ENCODE data around the gene SFXN4. TPM values are rescaled to one million over a fixed set of nuclear protein-coding genes. Genes with fewer than 3 reads are reported as not detected.
"Not testable (repeated sequence)": the region's sequence is repeated elsewhere in the genome, so short reads cannot be mapped to it uniquely, and the experiment has no call there.

Gene SFXN4
- total RNA-seq, 2 donors from 2014 or later, result 10.8 to 13.5 TPM

- DNase-seq (ENCODE audit: low spot score), result peak; percentile 34
- intact Hi-C loops (cut with DNase I), result loop anchor here (2.0 kb wide), 2 partner anchors 244 to 246 kb away; no protein-coding TSS in a partner anchor
Measured at GRCh38 chr10:119198438-119198837, 32.9 kb upstream of the SFXN4 start.

GRCh38 chr10:119197921-119198320 is 32.4 kb upstream of the SFXN4 start:
- no peak for DNase-seq (ENCODE audit: low spot score)
- intact Hi-C loops (cut with DNase I), result loop anchor here (2.0 kb wide), 2 partner anchors 245 to 247 kb away; no protein-coding TSS in a partner anchor

DNA sequence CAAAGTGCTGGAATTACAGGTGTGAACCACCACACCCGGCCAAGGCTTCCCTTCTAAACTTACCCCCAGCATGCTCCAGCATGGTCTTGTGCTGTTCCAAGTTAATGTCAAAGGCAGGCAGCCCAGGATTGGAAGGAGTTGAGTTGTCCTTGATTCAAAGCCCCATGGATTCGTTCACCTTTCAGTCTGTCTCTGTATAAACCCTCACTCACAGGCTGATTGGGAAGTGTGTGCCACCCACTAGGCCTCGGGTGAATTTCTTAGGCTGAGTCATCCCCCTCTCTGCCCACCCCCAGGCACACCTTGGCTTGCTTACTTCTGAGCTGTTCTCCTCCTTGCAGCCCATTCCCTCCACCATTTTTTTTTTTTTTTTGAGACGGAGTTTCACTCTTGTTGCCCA is 26.4 kb upstream of the SFXN4 start:
- peak; percentile 22 for DNase-seq (ENCODE audit: low spot score)
- intact Hi-C loops (cut with DNase I), result no loop called here

DNA sequence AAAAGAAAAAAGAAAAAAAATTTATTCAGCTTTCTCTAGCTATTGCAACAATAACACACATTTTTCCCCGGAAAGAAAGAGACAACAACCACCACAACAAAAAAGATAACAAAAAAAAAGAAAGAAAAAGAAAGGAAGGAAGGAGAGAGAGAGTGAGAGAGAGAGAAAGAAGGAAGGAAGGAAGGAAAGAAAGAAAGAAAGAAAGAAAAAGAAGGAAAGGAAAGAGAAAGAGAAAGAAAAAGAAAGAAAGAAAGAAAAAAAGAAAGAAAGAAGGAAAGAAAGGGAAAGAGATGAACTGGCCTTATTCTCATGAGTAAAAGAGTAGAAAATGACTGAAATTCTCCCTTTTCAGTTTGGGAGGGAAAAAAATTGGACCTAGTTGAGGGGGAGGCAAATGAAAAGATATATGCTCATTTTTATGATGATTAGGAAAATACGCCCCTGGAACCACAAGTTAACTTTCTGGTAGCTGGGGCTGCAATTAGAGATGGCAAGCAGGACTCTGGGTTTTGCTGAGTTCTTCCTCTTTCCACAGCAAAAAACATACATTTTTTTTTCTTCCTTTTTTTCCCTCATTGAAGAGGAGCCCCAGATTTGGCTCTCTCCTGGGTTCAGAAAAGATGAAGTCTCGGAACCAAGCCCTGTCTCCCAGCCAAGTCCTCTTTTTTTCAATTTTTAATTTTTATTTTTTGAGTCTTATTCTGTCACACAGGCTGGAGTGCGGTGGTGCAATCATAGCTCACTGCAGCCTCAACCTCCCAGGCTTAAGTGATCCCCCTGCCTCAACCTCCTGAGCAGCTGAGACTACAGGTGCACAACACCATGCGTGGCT is 25.7 kb upstream of the SFXN4 start:
- DNase-seq (ENCODE audit: low spot score), result no peak
- intact Hi-C loops (cut with DNase I), result no loop called here

DNA sequence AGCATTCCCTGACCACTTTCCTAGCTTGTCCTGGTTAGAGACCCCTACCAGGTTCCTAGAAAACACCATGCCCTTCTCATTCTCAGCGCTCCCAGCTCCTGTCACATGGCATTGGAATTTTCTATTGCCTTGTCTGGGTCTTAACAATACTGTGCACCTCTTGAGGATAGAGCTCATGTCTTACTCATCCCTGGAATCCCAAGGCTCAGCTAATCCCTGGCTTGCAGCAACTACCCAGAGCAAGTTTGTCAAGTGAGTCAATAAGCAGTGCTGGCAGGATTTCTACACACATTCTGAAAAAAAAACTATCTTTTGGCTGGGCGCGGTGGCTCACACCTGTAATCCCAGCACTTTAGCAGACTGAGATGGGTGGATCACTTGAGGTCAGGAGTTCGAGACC is 24.8 kb upstream of the SFXN4 start:
- no peak for DNase-seq (ENCODE audit: low spot score)
- intact Hi-C loops (cut with DNase I), result no loop called here

DNA sequence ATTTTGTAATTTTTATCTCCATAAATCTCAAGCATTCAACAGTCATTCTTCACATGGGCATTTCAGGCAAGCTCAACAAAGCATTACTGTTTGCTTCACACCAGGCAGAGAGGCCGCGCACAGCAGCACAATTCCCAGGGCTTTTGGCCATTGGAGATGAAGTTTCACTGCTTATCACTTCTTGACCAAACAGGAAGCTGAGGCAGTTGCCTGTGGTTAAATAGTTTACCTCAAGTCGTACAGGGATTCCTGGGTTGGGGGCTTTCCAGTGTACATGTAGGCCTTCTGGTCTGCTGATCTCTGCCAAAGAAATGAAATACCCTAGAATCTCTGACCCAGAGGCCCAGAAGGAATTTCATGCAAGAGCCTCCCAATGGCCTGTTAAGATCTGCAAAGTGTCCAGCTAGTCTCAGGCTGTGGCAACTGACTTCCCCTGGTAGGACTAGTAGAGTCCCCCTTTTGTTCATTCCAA is 24.3 kb upstream of the SFXN4 start:
- DNase-seq (ENCODE audit: low spot score), result peak; percentile 1
- intact Hi-C loops (cut with DNase I), result no loop called here

DNA sequence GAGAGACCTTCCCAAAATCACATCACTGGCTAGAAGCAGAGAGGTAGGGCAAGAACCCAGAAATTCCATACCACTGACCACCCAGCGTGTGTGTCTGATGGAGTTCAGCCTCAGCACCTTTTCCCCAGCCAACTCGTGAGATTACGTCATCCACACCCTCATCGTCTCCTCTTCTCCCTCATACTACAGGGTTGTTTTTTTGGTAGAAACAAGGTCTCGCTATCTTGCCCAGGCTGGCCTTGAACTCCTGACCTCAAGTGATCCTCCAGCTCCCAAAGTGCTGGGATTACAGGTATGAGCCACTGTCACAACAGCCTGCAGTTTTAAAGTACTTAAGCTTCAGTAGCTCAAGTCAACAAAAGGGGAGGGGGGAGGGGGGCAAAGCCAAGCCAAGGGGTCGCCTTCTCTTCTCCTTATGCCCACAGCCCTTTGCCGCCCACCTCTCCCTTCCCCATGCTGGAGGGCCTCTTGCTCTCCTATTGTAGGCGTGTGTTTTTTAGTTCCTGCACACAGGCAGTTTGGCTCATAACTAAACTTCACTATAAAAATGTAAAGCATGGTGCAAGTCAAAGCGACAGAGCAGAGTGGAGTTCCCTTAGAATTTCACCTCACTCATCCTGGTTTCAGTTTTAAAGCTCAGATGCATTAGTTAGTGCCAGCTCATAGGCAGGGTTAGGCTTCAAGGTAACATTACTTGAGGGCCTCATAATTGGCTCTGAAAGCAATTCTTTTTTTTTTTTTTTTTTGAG is 18.3 kb upstream of the SFXN4 start:
- DNase-seq (ENCODE audit: low spot score), result peak; percentile 17
- intact Hi-C loops (cut with DNase I), result no loop called here

GRCh38 chr10:119180850-119181400 is 15.4 kb upstream of the SFXN4 start:
- intact Hi-C loops (cut with DNase I), result not testable (repeated sequence)
- peak; percentile 54 for DNase-seq (ENCODE audit: low spot score)

GRCh38 chr10:119178372-119179119 is 13.0 kb upstream of the SFXN4 start, which contains the start of gene PRDX3:
TSS of gene PRDX3 (minus strand) at chr10:119178812. CDS start at chr10:119178790, 22 bp downstream.
- intact Hi-C loops (cut with DNase I), result no loop called here
- peak; percentile 98 for DNase-seq (ENCODE audit: low spot score)

DNA sequence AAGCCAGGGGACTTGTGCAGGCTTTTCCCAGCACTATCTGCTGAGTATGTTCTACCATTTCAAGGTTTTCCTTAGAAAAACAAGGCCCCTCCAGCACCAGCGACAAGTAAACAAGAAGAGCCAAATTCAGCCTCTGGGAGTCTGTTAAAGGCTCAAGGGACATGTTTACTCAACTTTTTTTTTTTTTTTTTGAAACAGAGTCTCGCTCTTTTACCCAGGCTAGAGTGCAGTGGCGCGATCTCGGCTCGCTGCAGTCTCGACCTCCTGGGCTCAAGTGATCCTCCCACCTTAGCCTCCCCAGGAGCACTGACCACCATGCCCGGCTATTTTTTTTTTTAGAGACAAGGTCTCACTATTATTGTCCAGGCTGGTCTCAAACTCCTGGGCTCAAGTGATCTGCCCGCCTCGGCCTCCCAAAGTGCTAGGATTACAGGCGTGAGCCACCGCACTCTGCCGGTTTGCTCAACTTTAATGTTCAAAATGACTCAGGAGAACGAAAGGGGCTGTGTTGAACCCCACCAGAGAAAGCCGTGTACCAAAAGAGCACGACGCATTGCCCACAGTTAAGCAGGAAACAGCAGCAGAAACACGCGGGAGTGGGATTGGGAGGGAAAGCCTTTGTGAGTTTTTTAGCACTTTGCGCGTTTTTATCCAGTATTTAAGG is 12.3 kb upstream of the SFXN4 start:
- intact Hi-C loops (cut with DNase I), result no loop called here
- DNase-seq (ENCODE audit: low spot score), result peak; percentile 44

GRCh38 chr10:119176166-119176565 is 10.7 kb upstream of the SFXN4 start:
- intact Hi-C loops (cut with DNase I), result no loop called here
- no peak for DNase-seq (ENCODE audit: low spot score)

DNA sequence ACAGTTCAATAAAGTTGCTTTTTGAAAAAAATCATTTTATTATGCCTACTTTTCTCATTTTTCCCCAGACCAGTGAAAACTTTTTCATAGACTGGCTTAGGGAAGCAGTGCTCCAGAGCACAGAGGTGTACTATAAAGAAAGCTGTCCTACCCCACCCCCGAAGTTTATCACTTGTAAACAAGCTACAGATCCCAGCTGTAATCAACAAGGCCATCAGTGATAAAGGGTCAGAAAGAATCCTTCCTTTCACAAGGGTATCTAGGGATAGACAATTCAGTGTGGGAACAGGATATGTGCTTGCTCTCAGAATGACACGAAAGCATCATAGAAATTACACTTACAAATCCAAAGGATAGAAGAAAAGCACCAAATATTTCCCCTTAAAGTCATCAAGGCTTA is 8.6 kb upstream of the SFXN4 start:
- DNase-seq (ENCODE audit: low spot score), result no peak
- intact Hi-C loops (cut with DNase I), result no loop called here

DNA sequence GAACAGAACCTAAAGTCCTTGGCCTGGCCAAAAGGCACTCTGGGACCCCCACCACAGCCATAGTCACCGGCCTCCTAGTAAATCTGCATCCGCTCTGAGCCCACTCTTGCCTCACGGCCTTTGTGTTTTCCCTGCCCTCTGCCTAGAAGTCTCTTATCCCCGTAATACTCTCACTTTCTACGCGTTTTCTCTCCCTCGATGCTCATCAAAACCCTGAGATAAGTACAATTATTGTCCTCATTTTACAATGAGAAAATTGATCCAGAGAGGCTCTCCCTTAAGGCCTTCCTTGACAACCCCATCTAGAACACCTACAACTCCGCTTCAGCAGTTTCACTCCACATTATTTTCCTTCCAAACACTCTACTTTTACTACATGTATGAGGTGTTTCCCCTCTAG is 1.5 kb upstream of the SFXN4 start:
- intact Hi-C loops (cut with DNase I), result no loop called here
- no peak for DNase-seq (ENCODE audit: low spot score)

DNA sequence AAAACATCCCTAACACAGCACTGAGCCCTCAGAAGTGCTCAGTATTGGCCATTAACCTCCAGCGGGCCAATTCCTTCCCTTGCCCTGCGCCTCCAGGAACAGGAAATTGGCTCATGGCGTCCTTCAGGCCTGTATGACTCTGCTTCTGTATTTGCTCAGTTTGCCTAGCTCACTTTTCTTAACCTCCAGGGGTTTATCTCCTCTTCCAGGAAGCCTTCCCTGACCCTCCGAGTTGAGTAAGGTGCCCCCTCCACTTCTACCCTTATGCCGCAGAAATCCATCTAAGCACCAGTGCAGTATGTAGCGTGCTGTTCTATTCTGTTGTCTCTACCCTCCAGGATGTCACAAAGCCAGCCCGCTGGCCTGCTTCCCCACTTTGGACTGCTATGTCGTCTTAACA is 1.1 kb upstream of the SFXN4 start:
- intact Hi-C loops (cut with DNase I), result no loop called here
- peak; percentile 37 for DNase-seq (ENCODE audit: low spot score)

GRCh38 chr10:119166118-119166500 is 595 bp upstream of the SFXN4 start:
- DNase-seq (ENCODE audit: low spot score), result peak; percentile 72
- intact Hi-C loops (cut with DNase I), result no loop called here

GRCh38 chr10:119162452-119163092 is 2.9 kb downstream of the SFXN4 start:
- peak; percentile 3 for DNase-seq (ENCODE audit: low spot score)
- intact Hi-C loops (cut with DNase I), result no loop called here

- intact Hi-C loops (cut with DNase I), result no loop called here
- DNase-seq (ENCODE audit: low spot score), result peak; percentile 53
Measured at GRCh38 chr10:119161680-119162451, 3.6 kb downstream of the SFXN4 start.

DNA sequence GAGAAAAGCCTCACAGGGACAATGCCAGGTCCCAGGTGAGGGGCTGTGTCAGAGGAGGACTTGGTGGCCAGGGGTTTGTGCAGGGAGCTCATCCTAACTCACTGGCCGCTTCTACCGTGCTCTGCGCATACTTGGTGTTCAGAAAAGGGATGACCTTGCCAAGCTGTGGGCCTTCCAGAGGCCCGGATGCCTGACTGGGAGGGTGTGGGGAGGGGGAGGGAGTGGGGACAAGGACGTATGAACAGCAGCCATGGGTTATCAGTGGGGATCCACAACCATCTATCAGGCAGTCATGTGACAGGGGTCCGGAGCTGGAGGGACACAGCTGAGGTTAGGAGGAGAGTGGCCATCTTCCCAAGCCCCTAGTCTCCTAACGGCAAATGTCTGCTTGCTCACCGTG is 6.2 kb downstream of the SFXN4 start:
- peak; percentile 30 for DNase-seq (ENCODE audit: low spot score)
- intact Hi-C loops (cut with DNase I), result no loop called here
